Upper lobe of right lung (tissue), 1 donor: ENCODE results near the gene MAML3. TPM values are rescaled to one million over a fixed set of nuclear protein-coding genes. Genes with fewer than 3 reads are reported as not detected.

Experiments
- ATAC-seq: fragments of 200-7000 bp; cut with Tn5 transposase; one replicate; pipeline ENCODE4 v1.9.1; 2020; ENCODE audit warnings: mild to moderate bottlenecking, moderate library complexity
- DNase-seq: peaks from one replicate; pipeline ENCODE4 v3.0.0-alpha.2; 2020
- H3K27ac ChIP-seq: fragments of 200-600 bp; one replicate; pipeline ENCODE4 v1.8.0; 2022
- H3K27me3 ChIP-seq: fragments of 200-600 bp; one replicate; pipeline ENCODE4 v1.8.0; 2022; ENCODE audit warnings: mild to moderate bottlenecking
- H3K36me3 ChIP-seq: fragments of 200-600 bp; one replicate; pipeline ENCODE4 v1.8.0; 2022
- H3K4me1 ChIP-seq: fragments of 200-600 bp; one replicate; pipeline ENCODE4 v1.8.0; 2022
- H3K4me3 ChIP-seq: fragments of 200-600 bp; one replicate; pipeline ENCODE4 v1.8.0; 2022; ENCODE audit warnings: mild to moderate bottlenecking
- H3K9me3 ChIP-seq: fragments of 200-600 bp; one replicate; pipeline ENCODE4 v1.8.0; 2022
- CTCF ChIP-seq: fragments of 200-600 bp; IDR thresholded peaks from one replicate; pipeline ENCODE4 v1.8.0; 2022; ENCODE audit warnings: antibody characterized with exemption
- intact Hi-C: fragments of 100-400 bp; cut with DNase I; formaldehyde crosslinking; loops from one replicate; pipeline ENCODE4 v1.11.0; 2022
- total RNA-seq: library from RNA; stranded (reverse); fragmentation: NEBNext Ultra II Directional; extraction: Animal tissue kit (Norgen Biotek cat#: 25700); gene quantifications from one replicate; pipeline ENCODE4 v1.2.1, GENCODE V29; 2021
- donor health status: DM: no; HTN: yes; CAD: no; lungs with severe emphysema.

The MAML3 gene
- total RNA-seq, 1 donor from 2014 or later = 13.1 TPM

GRCh38 chr4:140157341-140157740 lies 3.4 kb upstream of the MAML3 start:
- DNase-seq = no peak
- TF ChIP-seq CTCF = no peak
- no peak for ATAC-seq
- intact Hi-C loops = loop anchor here (10.0 kb wide), 1 partner anchor 423 kb away; no protein-coding TSS in a partner anchor
- H3K9me3 ChIP-seq = no peaks in the 10 kb centered on the region
- H3K4me3 ChIP-seq = no peak overlapping the region
- H3K36me3 ChIP-seq = no peaks in the 10 kb centered on the region
- H3K4me1 ChIP-seq = peaks cover 10% of the 10 kb centered on the region
- no peaks in the 10 kb centered on the region for H3K27me3 ChIP-seq
- no peak overlapping the region for H3K27ac ChIP-seq

GRCh38 chr4:140156529-140157171 lies 2.7 kb upstream of the MAML3 start:
- H3K27ac ChIP-seq = no peak overlapping the region
- no peak overlapping the region for H3K4me3 ChIP-seq
- H3K27me3 ChIP-seq = no peaks in the 10 kb centered on the region
- no peak for TF ChIP-seq CTCF
- no peaks in the 10 kb centered on the region for H3K9me3 ChIP-seq
- DNase-seq (no peak), ATAC-seq (no peak)
- intact Hi-C loops = loop anchor here (10.0 kb wide), 1 partner anchor 422 kb away; no protein-coding TSS in a partner anchor
- peaks cover 10% of the 10 kb centered on the region for H3K4me1 ChIP-seq
- no peaks in the 10 kb centered on the region for H3K36me3 ChIP-seq

GRCh38 chr4:140154572-140154891 lies 548 bp upstream of the MAML3 start:
- no peak for TF ChIP-seq CTCF
- peak overlapping the region; percentile 97 for H3K27ac ChIP-seq
- intact Hi-C loops = loop anchor here (5.0 to 10.0 kb wide), 2 partner anchors 98 to 420 kb away; no protein-coding TSS in a partner anchor
- H3K4me3 ChIP-seq = peak overlapping the region; percentile 81
- ATAC-seq = no peak
- H3K27me3 ChIP-seq = no peaks in the 10 kb centered on the region
- no peaks in the 10 kb centered on the region for H3K36me3 ChIP-seq
- no peak for DNase-seq
- H3K9me3 ChIP-seq = no peaks in the 10 kb centered on the region
- H3K4me1 ChIP-seq = peaks cover 15% of the 10 kb centered on the region

GRCh38 chr4:140153419-140153717 lies 616 bp downstream of the MAML3 start:
- H3K4me1 ChIP-seq = peaks cover 11% of the 10 kb centered on the region
- ATAC-seq (no peak), DNase-seq (no peak)
- intact Hi-C loops = loop anchor here (5.0 to 10.0 kb wide), 2 partner anchors 99 to 419 kb away; no protein-coding TSS in a partner anchor
- H3K27me3 ChIP-seq = no peaks in the 10 kb centered on the region
- TF ChIP-seq CTCF = no peak
- H3K27ac ChIP-seq = peak overlapping the region; percentile 97
- H3K36me3 ChIP-seq = no peaks in the 10 kb centered on the region
- H3K9me3 ChIP-seq = no peaks in the 10 kb centered on the region
- H3K4me3 ChIP-seq = peak overlapping the region; percentile 81

GRCh38 chr4:140152751-140153418 lies 1.1 kb downstream of the MAML3 start:
- Histone ChIP-seq H3K4me3 (peak overlapping the region; percentile 81), H3K27me3 (no peaks in the 10 kb centered on the region), H3K36me3 (no peaks in the 10 kb centered on the region), H3K9me3 (no peaks in the 10 kb centered on the region), H3K27ac (peak overlapping the region; percentile 97), H3K4me1 (peaks cover 10% of the 10 kb centered on the region)
- TF ChIP-seq CTCF = no peak
- intact Hi-C loops = loop anchor here (5.0 to 10.0 kb wide), 2 partner anchors 99 to 418 kb away; no protein-coding TSS in a partner anchor
- DNase-seq = peak; percentile 84
- ATAC-seq = peak; percentile 1
